ENCODE results near the gene HJV.
"Not testable (repeated sequence)": the region's sequence is repeated elsewhere in the genome, so short reads cannot be mapped to it uniquely, and the experiment has no call there.

HJV gene, protein sequence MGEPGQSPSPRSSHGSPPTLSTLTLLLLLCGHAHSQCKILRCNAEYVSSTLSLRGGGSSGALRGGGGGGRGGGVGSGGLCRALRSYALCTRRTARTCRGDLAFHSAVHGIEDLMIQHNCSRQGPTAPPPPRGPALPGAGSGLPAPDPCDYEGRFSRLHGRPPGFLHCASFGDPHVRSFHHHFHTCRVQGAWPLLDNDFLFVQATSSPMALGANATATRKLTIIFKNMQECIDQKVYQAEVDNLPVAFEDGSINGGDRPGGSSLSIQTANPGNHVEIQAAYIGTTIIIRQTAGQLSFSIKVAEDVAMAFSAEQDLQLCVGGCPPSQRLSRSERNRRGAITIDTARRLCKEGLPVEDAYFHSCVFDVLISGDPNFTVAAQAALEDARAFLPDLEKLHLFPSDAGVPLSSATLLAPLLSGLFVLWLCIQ

GRCh38 chr1:146021622-146022402 is at the start of gene HJV:
HJV (minus strand) TSS chr1:146021735; CDS start chr1:146020231, 1,504 bp downstream.
- DNase-seq (ENCODE audit: low read depth) = no peak
- H3K4me3 ChIP-seq (ENCODE audit: low read depth, low read length) = no peak within 1 kb of the TSS

- DNase-seq (ENCODE audit: low read depth) = not testable (repeated sequence)
Measured at GRCh38 chr1:146059148-146059547, 37.6 kb upstream of the HJV start.

DNA sequence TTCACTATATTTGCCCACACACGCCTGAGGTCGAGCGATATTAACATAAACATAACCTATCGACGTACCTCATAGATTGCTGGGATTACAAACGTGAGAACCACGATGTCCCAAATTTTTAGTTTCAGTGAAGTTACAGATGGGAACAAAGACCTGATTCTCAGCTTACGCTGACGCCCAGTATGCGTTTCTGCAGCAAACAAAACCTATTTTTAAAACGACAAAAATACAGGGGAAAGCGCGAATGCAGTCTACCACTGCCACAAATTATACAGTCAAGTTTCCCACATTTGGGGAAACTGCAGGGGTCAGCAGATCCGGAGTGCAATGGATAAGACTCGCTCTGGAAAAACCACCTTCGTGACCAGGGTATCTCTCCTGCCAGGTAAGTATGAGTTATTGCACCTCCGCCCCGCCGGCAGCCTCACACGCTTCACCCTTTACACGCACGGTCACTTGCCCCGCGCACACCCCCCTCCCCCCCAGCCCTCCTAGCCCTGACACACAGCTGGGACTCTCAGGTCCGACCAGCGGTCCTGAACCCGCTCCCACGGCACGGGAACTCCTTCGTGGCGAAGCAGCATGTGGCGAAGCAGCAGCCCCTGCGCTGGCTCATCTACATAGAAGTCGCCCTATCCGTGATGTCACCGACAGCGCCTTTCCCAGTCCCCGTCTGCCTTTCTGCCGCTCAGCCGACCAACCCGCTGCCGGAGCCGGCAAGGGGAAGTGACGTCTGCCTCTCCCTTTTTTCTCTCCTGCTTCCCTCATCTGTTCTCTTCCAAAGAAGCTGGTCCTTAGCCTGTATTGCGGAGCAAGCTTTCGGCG is 30.5 kb upstream of the HJV start:
- peak overlapping the region; percentile 39 for H3K4me3 ChIP-seq (ENCODE audit: low read depth, low read length)
- peak; percentile 95 for DNase-seq (ENCODE audit: low read depth)

More at GRCh38 chr1:146059148-146059547, 37.6 kb upstream of the HJV start:
- not testable (repeated sequence) for H3K4me3 ChIP-seq (ENCODE audit: low read depth, low read length)

DNA sequence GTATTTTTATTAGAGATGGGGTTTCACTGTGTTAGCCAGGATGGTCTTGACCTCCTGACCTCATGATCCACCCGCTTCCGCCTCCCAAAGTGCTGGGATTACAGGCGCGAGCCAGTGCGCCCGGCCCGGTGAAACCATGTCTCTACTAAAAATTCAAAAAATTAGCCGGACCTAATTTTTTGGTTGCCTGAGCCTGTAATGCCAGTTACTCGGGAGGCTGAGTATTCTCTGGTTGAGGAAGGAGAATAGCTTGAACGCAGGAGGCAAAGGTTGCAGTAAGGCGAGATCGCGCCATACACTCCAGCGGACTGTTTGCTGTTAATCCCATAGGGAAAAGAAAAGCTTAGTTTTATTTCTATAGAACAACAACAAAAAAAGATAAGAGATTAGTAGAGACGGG is 29.9 kb upstream of the HJV start:
- H3K4me3 ChIP-seq (ENCODE audit: low read depth, low read length) = peak overlapping the region; percentile 39
- no peak for DNase-seq (ENCODE audit: low read depth)

GRCh38 chr1:146050652-146050963 is 29.1 kb upstream of the HJV start:
- DNase-seq (ENCODE audit: low read depth); H3K4me3 ChIP-seq (ENCODE audit: low read depth, low read length): not testable (repeated sequence)

- DNase-seq (ENCODE audit: low read depth); H3K4me3 ChIP-seq (ENCODE audit: low read depth, low read length): not testable (repeated sequence)
Measured at GRCh38 chr1:146049866-146050651, 28.5 kb upstream of the HJV start.

- H3K4me3 ChIP-seq (ENCODE audit: low read depth, low read length) = no peak overlapping the region
- no peak for DNase-seq (ENCODE audit: low read depth)
Measured at GRCh38 chr1:146049436-146049835, 27.9 kb upstream of the HJV start.

GRCh38 chr1:146048514-146049115 is 27.1 kb upstream of the HJV start:
- peak; percentile 4 for DNase-seq (ENCODE audit: low read depth)
- not testable (repeated sequence) for H3K4me3 ChIP-seq (ENCODE audit: low read depth, low read length)

GRCh38 chr1:146046664-146047063 is 25.1 kb upstream of the HJV start:
- no peak overlapping the region for H3K4me3 ChIP-seq (ENCODE audit: low read depth, low read length)
- no peak for DNase-seq (ENCODE audit: low read depth)

- DNase-seq (ENCODE audit: low read depth) = no peak
- H3K4me3 ChIP-seq (ENCODE audit: low read depth, low read length) = peak overlapping the region; percentile 62
Measured at GRCh38 chr1:146039844-146040194, 18.3 kb upstream of the HJV start.

DNA sequence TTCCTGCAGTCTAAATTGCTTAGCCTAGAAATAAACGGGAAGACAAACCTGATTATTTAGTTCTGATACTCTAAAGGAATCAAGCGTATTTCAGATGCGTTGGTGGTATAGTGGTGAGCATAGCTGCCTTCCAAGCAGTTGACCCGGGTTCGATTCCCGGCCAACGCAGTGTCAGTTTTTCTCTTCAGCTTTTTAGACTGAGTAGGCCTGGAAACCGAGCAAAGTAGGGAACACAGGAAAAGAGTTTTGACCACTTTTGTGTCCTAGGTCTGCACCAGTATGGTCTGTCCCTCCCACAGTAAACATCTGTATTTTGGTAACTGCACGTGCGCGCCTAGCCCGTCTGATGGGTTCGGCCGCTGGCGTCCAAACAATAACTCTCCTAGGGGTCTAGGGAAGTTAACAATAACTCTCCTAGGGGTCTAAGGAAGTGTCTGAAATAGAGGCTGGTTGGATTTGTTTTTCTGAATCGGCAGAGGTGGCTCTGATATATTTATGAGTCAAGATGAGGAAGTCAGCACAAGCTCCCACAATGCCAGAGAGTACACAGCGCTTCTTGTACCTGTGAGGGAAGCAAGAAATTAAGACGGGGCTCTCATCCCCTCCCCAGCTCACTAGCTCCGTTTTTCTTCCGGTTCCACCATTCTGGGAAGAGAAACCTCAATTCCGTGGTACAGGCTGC is 15.6 kb upstream of the HJV start:
- DNase-seq (ENCODE audit: low read depth) = peak; percentile 71
- H3K4me3 ChIP-seq (ENCODE audit: low read depth, low read length) = peak overlapping the region; percentile 62

GRCh38 chr1:146036241-146036964 is 14.9 kb upstream of the HJV start:
- DNase-seq (ENCODE audit: low read depth) = no peak
- H3K4me3 ChIP-seq (ENCODE audit: low read depth, low read length) = peak overlapping the region; percentile 56

- peak overlapping the region; percentile 29 for H3K4me3 ChIP-seq (ENCODE audit: low read depth, low read length)
- no peak for DNase-seq (ENCODE audit: low read depth)
Measured at GRCh38 chr1:146035048-146035423, 13.5 kb upstream of the HJV start.

DNA sequence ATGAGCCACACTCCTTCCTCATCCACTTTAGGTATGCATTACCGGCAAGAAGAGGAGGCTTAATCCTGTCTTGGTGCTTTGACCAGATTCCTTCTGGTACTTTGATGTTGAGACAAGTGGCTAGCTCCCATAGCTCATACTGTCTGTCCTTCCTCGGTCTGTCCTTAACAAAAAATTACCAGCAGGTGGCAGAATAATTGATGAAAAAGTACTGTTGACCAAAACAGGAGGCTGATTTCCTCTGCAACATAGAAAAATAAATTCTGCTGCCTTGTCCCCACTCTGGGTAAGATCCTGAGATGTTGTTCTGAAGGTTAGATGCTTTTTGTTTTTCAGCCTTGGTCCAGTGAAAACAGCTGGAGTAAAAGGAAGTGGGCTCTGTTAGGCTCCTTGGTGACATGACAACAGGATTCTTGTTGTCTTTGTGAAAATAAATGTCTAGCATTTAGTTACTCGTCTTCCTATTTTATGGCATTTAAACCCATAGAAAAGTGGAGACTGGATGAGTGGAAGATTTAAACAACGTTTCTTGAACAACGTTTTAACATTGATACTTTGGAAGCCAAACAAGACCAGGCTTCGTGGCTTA is 11.2 kb upstream of the HJV start:
- H3K4me3 ChIP-seq (ENCODE audit: low read depth, low read length) = no peak overlapping the region
- DNase-seq (ENCODE audit: low read depth) = no peak

DNA sequence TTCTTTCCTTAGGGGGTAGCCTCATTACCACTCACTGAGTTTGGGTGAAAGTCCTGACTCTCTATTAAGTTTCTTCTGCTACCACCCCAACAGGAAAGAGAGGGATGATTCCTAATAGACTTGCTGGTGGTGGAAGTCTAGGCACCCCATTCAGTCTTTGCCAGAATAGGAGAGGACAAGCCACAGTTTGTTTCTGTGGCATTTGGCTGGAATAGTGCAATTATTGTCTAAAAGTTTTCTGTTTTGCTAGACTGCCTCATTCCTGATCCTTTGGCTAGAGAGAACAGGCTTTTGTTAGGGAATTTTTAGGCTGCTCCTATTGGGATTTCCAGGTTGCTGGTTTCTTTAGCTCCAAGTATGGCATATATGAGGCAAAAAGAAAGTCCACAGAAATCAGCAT is 9.9 kb upstream of the HJV start:
- DNase-seq (ENCODE audit: low read depth) = no peak
- H3K4me3 ChIP-seq (ENCODE audit: low read depth, low read length) = no peak overlapping the region

DNA sequence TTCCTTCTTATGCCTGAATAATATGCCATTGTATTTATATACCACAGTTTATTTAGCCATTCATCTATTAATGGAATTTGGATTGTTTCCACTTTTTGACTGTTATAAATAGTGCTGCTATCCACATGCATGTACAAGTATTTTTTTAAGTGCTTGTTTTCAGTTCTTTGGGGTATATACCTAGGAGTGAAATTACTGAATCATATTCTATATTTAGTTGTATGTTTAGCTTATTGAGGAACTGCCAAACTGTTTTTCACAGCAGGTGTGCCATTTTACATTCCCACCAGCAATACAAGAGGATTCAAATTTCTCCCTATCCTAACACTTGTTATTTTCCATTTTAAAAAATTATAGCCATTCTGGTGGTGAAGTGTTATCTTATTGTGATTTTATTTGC is 7.6 kb upstream of the HJV start:
- no peak for DNase-seq (ENCODE audit: low read depth)
- no peak overlapping the region for H3K4me3 ChIP-seq (ENCODE audit: low read depth, low read length)

DNA sequence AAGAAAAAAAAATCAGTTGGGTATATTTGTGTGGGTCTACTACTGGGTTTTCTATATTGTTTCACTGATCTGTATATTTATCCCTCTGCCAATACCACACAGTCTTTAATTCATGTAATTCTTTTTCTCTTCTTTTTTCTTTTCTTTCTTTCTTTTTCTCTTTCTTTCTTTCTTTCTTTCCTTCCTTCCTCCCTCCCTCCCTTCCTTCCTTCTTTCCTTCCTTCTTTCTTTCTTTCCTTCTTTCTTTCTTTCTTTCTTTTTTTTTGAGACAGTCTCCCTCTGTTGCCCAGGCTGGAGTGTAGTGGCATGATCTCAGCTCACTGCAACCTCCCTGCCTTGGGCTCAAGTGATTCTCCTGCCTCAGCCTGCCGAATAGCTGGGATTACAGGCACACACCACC is 5.1 kb upstream of the HJV start:
- not testable (repeated sequence) for H3K4me3 ChIP-seq (ENCODE audit: low read depth, low read length); DNase-seq (ENCODE audit: low read depth)

All from skeletal muscle cell (primary cell).